C4-2B (cell line): Measurements from ENCODE around the gene TNFRSF19.

Experiments
- H3K27ac ChIP-seq: fragments of 450-650 bp; 2 replicates; pipeline ENCODE4 v1.5.1; 2017
- ZFX ChIP-seq: fragments of 450-650 bp; IDR thresholded peaks from 2 replicates; pipeline ENCODE4 v1.6.1; 2017
- TF ChIP-seq, protein P1 (sequence below): fragments of 450-650 bp; conservative IDR thresholded peaks from 2 replicates; pipeline ENCODE4 v1.5.1; 2017; ENCODE audit warnings: mild to moderate bottlenecking

TNFRSF19 gene

GRCh38 chr13:23644527-23645138 is 74.4 kb downstream of the TNFRSF19 start:
- no peak for TF ChIP-seq ZFX
- TF ChIP-seq, protein P1, sequence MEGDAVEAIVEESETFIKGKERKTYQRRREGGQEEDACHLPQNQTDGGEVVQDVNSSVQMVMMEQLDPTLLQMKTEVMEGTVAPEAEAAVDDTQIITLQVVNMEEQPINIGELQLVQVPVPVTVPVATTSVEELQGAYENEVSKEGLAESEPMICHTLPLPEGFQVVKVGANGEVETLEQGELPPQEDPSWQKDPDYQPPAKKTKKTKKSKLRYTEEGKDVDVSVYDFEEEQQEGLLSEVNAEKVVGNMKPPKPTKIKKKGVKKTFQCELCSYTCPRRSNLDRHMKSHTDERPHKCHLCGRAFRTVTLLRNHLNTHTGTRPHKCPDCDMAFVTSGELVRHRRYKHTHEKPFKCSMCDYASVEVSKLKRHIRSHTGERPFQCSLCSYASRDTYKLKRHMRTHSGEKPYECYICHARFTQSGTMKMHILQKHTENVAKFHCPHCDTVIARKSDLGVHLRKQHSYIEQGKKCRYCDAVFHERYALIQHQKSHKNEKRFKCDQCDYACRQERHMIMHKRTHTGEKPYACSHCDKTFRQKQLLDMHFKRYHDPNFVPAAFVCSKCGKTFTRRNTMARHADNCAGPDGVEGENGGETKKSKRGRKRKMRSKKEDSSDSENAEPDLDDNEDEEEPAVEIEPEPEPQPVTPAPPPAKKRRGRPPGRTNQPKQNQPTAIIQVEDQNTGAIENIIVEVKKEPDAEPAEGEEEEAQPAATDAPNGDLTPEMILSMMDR: no peak
- H3K27ac ChIP-seq: no peak overlapping the region

DNA sequence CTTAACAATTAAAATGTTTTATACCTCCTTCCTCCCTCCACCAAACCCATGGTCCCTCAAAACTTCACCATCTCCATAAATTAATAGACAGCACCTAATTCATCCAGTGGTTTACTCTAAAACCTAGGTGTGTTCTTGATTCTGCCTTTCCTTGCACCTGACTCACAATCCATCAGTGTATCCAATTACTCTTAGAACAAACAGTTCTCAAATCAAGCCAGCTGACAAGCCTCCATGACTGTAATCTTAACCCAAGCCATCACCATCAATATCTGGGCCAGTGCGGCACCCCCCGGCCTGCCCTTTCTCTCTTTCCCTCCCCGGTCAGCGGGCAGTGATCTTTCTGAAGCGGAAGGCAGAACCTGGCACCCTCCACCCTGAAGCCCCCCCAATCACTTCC is 75.6 kb downstream of the TNFRSF19 start:
- H3K27ac ChIP-seq: no peak overlapping the region
- no peak for TF ChIP-seq ZFX
- TF ChIP-seq, protein P1: no peak

DNA sequence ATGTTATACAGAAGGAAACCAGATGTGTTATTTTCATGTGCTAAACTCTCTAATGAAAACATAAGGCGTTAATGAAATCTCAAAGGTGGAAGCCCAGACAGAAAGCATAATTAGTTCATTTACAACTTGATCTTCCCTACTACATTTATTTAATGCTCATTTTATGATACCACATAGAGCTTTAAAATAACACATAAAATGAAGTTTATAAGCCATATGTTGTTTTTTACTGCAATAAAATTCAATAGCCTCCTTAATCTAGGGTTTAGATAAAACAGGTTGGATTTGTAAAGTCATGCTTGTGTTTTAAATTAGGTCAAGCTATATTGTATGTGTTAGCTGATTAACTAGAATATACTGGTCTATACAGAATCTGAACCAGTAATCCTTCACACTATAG is 81.2 kb downstream of the TNFRSF19 start:
- H3K27ac ChIP-seq: no peak overlapping the region
- TF ChIP-seq, protein P1: no peak
- TF ChIP-seq ZFX: no peak

- no peak overlapping the region for H3K27ac ChIP-seq
- TF ChIP-seq, protein P1: no peak
- TF ChIP-seq ZFX: no peak
These were observed 81.7 kb downstream of the TNFRSF19 start for GRCh38 chr13:23651887-23652286.

DNA sequence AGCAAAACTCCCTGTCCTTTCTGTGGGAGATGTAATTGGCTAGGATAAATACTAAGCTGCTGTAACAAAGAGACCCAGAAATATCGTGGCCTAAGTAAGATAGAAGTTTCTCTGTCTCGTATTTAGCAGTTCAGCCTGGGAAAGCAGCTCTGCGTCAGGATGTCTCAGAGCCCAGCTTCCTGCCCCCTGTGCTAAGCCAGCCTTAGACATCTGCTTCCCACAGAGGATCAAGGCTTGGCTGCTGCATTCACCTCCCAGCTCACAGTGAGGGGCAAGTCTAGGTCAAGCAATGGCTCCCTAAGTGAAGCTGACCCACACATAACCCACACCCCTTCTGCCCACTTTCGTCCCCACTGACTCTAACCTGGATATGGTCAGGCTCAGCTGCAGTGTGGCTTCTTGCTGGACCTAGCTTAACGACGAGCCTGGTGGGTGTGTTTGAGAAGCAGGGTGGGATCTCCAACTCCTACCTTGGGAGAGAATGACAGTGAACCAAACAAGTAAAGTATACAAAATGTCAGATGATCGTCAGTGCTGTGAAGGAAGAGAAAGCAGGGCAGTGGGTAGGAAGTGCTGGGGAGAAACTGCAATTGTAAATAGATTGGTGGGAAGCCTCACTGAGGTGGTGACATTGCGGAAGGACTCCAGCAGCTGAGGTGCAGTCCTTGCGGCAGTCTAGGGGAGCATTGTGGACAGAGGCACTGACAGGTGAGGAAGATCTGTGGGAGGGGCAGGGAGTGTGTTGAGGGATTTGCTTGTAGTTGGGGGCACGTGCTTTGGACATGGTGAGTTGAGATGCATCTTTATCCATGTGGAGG is 82.9 kb downstream of the TNFRSF19 start:
- peak overlapping the region; percentile 14; the same call in 1 of the 2 replicates for H3K27ac ChIP-seq
- TF ChIP-seq, protein P1: no peak
- no peak for TF ChIP-seq ZFX

- TF ChIP-seq ZFX: 0 out of 2 replicates have a peak, but pooled peaks have one; percentile 20
- TF ChIP-seq, protein P1: no peak
- H3K27ac ChIP-seq: peak overlapping the region; percentile 14; the same call in 1 of the 2 replicates
These were observed 84.2 kb downstream of the TNFRSF19 start for GRCh38 chr13:23654111-23655110.
